Measurements from ENCODE around the gene SERF2.
"Not testable (repeated sequence)": the region's sequence is repeated elsewhere in the genome, so short reads cannot be mapped to it uniquely, and the experiment has no call there.

Gene SERF2

GRCh38 chr15:43799945-43800285 is 7.8 kb downstream of the SERF2 start, which contains the start of gene SERINC4:
Gene SERINC4 (minus strand): TSS chr15:43800220. CDS start chr15:43799986, 234 bp downstream.
- intact Hi-C loops (cut with DNase I; ENCODE audit: low total_unique reads): loop anchor here (2.0 kb wide), 1 partner anchor 25 kb away; the partner anchor contains the start of gene MFAP1
- Histone ChIP-seq H3K9me3 (no peaks in the 10 kb centered on the region), H3K4me1 (peaks cover 0 to 56% (median 39%) of the 10 kb centered on the region in 4 donors), H3K27ac (peak within 1 kb of the TSS; percentile 79 to 90), H3K27me3 (no peaks in the 10 kb centered on the region), H3K4me3 (peak within 1 kb of the TSS; percentile 67 to 79), H3K36me3 (peaks cover 35 to 65% (median 55%) of the 10 kb centered on the region in 3 donors)
- DNase-seq: peak in 1 of 2 donors; percentile 69
- no peak for TF ChIP-seq CTCF (IDR thresholded peaks at IDR 0.05)

GRCh38 chr15:43800286-43801141 is 8.4 kb downstream of the SERF2 start, which contains the start of gene HYPK:
Gene HYPK (plus strand): TSS chr15:43800599. CDS start chr15:43800623, 24 bp downstream.
- peak within 1 kb of the TSS; percentile 67 to 79 for H3K4me3 ChIP-seq
- peak; percentile 95 to 97 for DNase-seq
- peaks cover 33 to 65% (median 55%) of the 10 kb centered on the region in 3 donors for H3K36me3 ChIP-seq
- peaks cover 0 to 50% (median 33%) of the 10 kb centered on the region in 4 donors for H3K4me1 ChIP-seq
- H3K27me3 ChIP-seq: no peaks in the 10 kb centered on the region
- peak within 1 kb of the TSS; percentile 79 to 90 for H3K27ac ChIP-seq
- no peaks in the 10 kb centered on the region for H3K9me3 ChIP-seq
- intact Hi-C loops (cut with DNase I; ENCODE audit: low total_unique reads): loop anchor here (2.0 kb wide), 1 partner anchor 24 kb away; the partner anchor contains the start of gene MFAP1
- no peak for TF ChIP-seq CTCF (IDR thresholded peaks at IDR 0.05)

GRCh38 chr15:43802676-43803075 is 10.6 kb downstream of the SERF2 start:
- H3K9me3 ChIP-seq; intact Hi-C loops (cut with DNase I; ENCODE audit: low total_unique reads): not testable (repeated sequence)

GRCh38 chr15:43808435-43808950 is 16.4 kb downstream of the SERF2 start:
- DNase-seq: no peak
- Histone ChIP-seq H3K27ac (no peak overlapping the region), H3K4me3 (no peak overlapping the region), H3K27me3 (no peaks in the 10 kb centered on the region), H3K4me1 (no peaks in the 10 kb centered on the region), H3K36me3 (peaks cover 83 to 99% (median 94%) of the 10 kb centered on the region in 3 donors), H3K9me3 (no peaks in the 10 kb centered on the region)
- intact Hi-C loops (cut with DNase I; ENCODE audit: low total_unique reads): no loop called here
- no peak for TF ChIP-seq CTCF (IDR thresholded peaks at IDR 0.05)

More at GRCh38 chr15:43802676-43803075, 10.6 kb downstream of the SERF2 start:
- Histone ChIP-seq H3K36me3 (peaks cover 48 to 72% (median 59%) of the 10 kb centered on the region in 3 donors), H3K4me1 (peaks cover 0 to 31% (median 22%) of the 10 kb centered on the region in 4 donors)
- H3K27ac ChIP-seq, H3K4me3 ChIP-seq, H3K27me3 ChIP-seq, DNase-seq: not testable (repeated sequence)

GRCh38 chr15:43808960-43809678 is 17.0 kb downstream of the SERF2 start:
- H3K4me1 ChIP-seq: no peaks in the 10 kb centered on the region
- no peak overlapping the region for H3K4me3 ChIP-seq
- H3K36me3 ChIP-seq: peaks cover 89 to 99% (median 94%) of the 10 kb centered on the region in 3 donors
- no peak for TF ChIP-seq CTCF (IDR thresholded peaks at IDR 0.05)
- H3K27ac ChIP-seq: no peak overlapping the region
- DNase-seq: no peak
- no peaks in the 10 kb centered on the region for H3K27me3 ChIP-seq
- intact Hi-C loops (cut with DNase I; ENCODE audit: low total_unique reads): no loop called here
- H3K9me3 ChIP-seq: no peaks in the 10 kb centered on the region

- H3K36me3 ChIP-seq: peaks cover 58 to 76% (median 71%) of the 10 kb centered on the region in 3 donors
- DNase-seq; H3K9me3 ChIP-seq; intact Hi-C loops (cut with DNase I; ENCODE audit: low total_unique reads); H3K27me3 ChIP-seq; H3K4me3 ChIP-seq; H3K4me1 ChIP-seq; H3K27ac ChIP-seq: not testable (repeated sequence)
These were observed 22.9 kb downstream of the SERF2 start for GRCh38 chr15:43815064-43815463.
